ENCODE data around the gene FBXL12.

FBXL12 gene

GRCh38 chr19:9835507-9835949 lies 16.6 kb upstream of the FBXL12 start (continued):
- TF ChIP-seq ZNF394 (tag by site-specific recombination; IDR thresholded peaks at IDR 0.05; ENCODE audit: borderline replicate concordance) (peak; percentile 48; the same call in 1 of the 2 replicates), ZNF174 (tag by site-specific recombination; IDR thresholded peaks at IDR 0.05) (no peak), ZNF335 (tag by site-specific recombination; conservative IDR thresholded peaks at IDR 0.05) (peak; percentile 42), ZNF626 (tag by site-specific recombination; IDR thresholded peaks at IDR 0.05) (no peak), ZNF654 (tag by site-specific recombination; IDR thresholded peaks at IDR 0.05; ENCODE audit: low read depth) (no peak), ZNF768 (tag by site-specific recombination; IDR thresholded peaks at IDR 0.05) (no peak), ZNF133 (tag by site-specific recombination; IDR thresholded peaks at IDR 0.05) (no peak), ZIC2 (tag by site-specific recombination; IDR thresholded peaks at IDR 0.05) (no peak), OSR2 (tag by site-specific recombination; IDR thresholded peaks at IDR 0.05) (no peak), ZNF610 (tag by site-specific recombination; IDR thresholded peaks at IDR 0.05; ENCODE audit: borderline replicate concordance) (no peak), ZNF223 (tag by site-specific recombination; IDR thresholded peaks at IDR 0.05) (no peak), ZNF19 (tag by site-specific recombination; IDR thresholded peaks at IDR 0.05; ENCODE audit: low read depth) (no peak), ZNF785 (tag by site-specific recombination; IDR thresholded peaks at IDR 0.05) (no peak), SP2 (tag by site-specific recombination; IDR thresholded peaks at IDR 0.05) (no peak), ZNF391 (tag by site-specific recombination; IDR thresholded peaks at IDR 0.05; ENCODE audit: borderline replicate concordance, low read depth) (0 out of 2 replicates have a peak, but pooled peaks have one; percentile 40), ZXDB (tag by site-specific recombination; IDR thresholded peaks at IDR 0.05) (no peak), ZNF292 (tag by site-specific recombination; IDR thresholded peaks at IDR 0.05; ENCODE audit: borderline replicate concordance, low read depth) (no peak), ZNF10 (tag by site-specific recombination; IDR thresholded peaks at IDR 0.05) (no peak), ZNF518A (tag by site-specific recombination; conservative IDR thresholded peaks at IDR 0.05; ENCODE audit: low read depth) (no peak), BCL11A (tag by site-specific recombination; IDR thresholded peaks at IDR 0.05; ENCODE audit: low read depth) (no peak), ZNF18 (tag by site-specific recombination; IDR thresholded peaks at IDR 0.05) (no peak), ZNF169 (tag by site-specific recombination; IDR thresholded peaks at IDR 0.05) (no peak), AEBP2 (tag by site-specific recombination; IDR thresholded peaks at IDR 0.05; ENCODE audit: borderline replicate concordance) (no peak), ZNF148 (tag by site-specific recombination; IDR thresholded peaks at IDR 0.05; ENCODE audit: borderline replicate concordance) (no peak), YY1 (tag by site-specific recombination; IDR thresholded peaks at IDR 0.05) (0 out of 2 replicates have a peak, but pooled peaks have one; percentile 11), ZNF677 (tag by site-specific recombination; IDR thresholded peaks at IDR 0.05) (no peak), EGR2 (tag by site-specific recombination; IDR thresholded peaks at IDR 0.05; ENCODE audit: low read depth) (no peak), ZBTB49 (tag by site-specific recombination; IDR thresholded peaks at IDR 0.05; ENCODE audit: low read depth) (no peak), ZNF184 (tag by site-specific recombination; IDR thresholded peaks at IDR 0.05) (no peak)
